ENCODE data around the gene SLC6A16. TPM values are rescaled to one million over a fixed set of nuclear protein-coding genes. Genes with fewer than 3 reads are reported as not detected.

Gene SLC6A16
- 0.08 TPM in 1 of 2 replicates, not detected in the other for total RNA-seq (ENCODE audit: low replicate concordance)

GRCh38 chr19:49324801-49325576 is at the start of gene SLC6A16:
Gene SLC6A16, minus strand, starts transcription at chr19:49325191. Its CDS starts 13,844 bp downstream, at chr19:49311347.

GRCh38 chr19:49363268-49364082 is 38.5 kb upstream of the SLC6A16 start, which contains the start of gene DKKL1:
Gene DKKL1, plus strand, starts transcription at chr19:49363877. Its CDS starts 122 bp downstream, at chr19:49363999.

GRCh38 chr19:49362048-49362928 is 37.3 kb upstream of the SLC6A16 start, which contains the start of gene TEAD2:
Gene TEAD2, minus strand, starts transcription at chr19:49362416. Its CDS starts 2,341 bp downstream, at chr19:49360075.

GRCh38 chr19:49335071-49335783 is 10.2 kb upstream of the SLC6A16 start, which contains the start of gene CD37:
Gene CD37, plus strand, starts transcription at chr19:49335406. Its CDS starts 135 bp downstream, at chr19:49335541.

Other genes starting within 250 kb of the SLC6A16 start
- 119 and 188 TPM in 2 replicates for gene SNRNP70, start 239.7 kb downstream of the SLC6A16 start, total RNA-seq (ENCODE audit: low replicate concordance)
- gene LIN7B, start 210.8 kb downstream of the SLC6A16 start, total RNA-seq (ENCODE audit: low replicate concordance): 6.2 and 16.4 TPM in 2 replicates
- 0.70 and 1.4 TPM in 2 replicates for gene C19orf73, start 206.0 kb downstream of the SLC6A16 start, total RNA-seq (ENCODE audit: low replicate concordance)
- 1.3 and 2.1 TPM in 2 replicates for gene PPFIA3, start 205.6 kb downstream of the SLC6A16 start, total RNA-seq (ENCODE audit: low replicate concordance)
- 0.12 and 0.30 TPM in 2 replicates for gene HRC, start 169.8 kb downstream of the SLC6A16 start, total RNA-seq (ENCODE audit: low replicate concordance)
- 7.5 and 10.6 TPM in 2 replicates for gene TRPM4, start 167.4 kb downstream of the SLC6A16 start, total RNA-seq (ENCODE audit: low replicate concordance)
- gene CD37, start 10.2 kb upstream of the SLC6A16 start, total RNA-seq (ENCODE audit: low replicate concordance): not detected in 2 replicates
- 6.4 and 31.6 TPM in 2 replicates for gene TEAD2, start 37.2 kb upstream of the SLC6A16 start, total RNA-seq (ENCODE audit: low replicate concordance)
- gene DKKL1, start 38.7 kb upstream of the SLC6A16 start, total RNA-seq (ENCODE audit: low replicate concordance): 0.23 TPM in 1 of 2 replicates, not detected in the other
- gene KASH5, start 63.1 kb upstream of the SLC6A16 start, total RNA-seq (ENCODE audit: low replicate concordance): not detected in 2 replicates
- gene PTH2, start 98.2 kb upstream of the SLC6A16 start, total RNA-seq (ENCODE audit: low replicate concordance): not detected in 2 replicates
- not detected in 2 replicates for gene GFY, start 100.2 kb upstream of the SLC6A16 start, total RNA-seq (ENCODE audit: low replicate concordance)
- 0.08 and 0.12 TPM in 2 replicates for gene SLC17A7, start 116.3 kb upstream of the SLC6A16 start, total RNA-seq (ENCODE audit: low replicate concordance)
- gene PIH1D1, start 126.6 kb upstream of the SLC6A16 start, total RNA-seq (ENCODE audit: low replicate concordance): 115 and 116 TPM in 2 replicates
- 19.8 and 32.2 TPM in 2 replicates for gene ALDH16A1, start 128.0 kb upstream of the SLC6A16 start, total RNA-seq (ENCODE audit: low replicate concordance)
- gene FLT3LG, start 149.0 kb upstream of the SLC6A16 start, total RNA-seq (ENCODE audit: low replicate concordance): 1.9 and 3.0 TPM in 2 replicates
- 2,421 and 3,942 TPM in 2 replicates for gene RPL13A, start 162.4 kb upstream of the SLC6A16 start, total RNA-seq (ENCODE audit: low replicate concordance)
- 3,953 and 4,004 TPM in 2 replicates for gene RPS11, start 171.2 kb upstream of the SLC6A16 start, total RNA-seq (ENCODE audit: low replicate concordance)
- 42.0 and 49.7 TPM in 2 replicates for gene FCGRT, start 187.5 kb upstream of the SLC6A16 start, total RNA-seq (ENCODE audit: low replicate concordance)
- 288 and 330 TPM in 2 replicates for gene RCN3, start 202.8 kb upstream of the SLC6A16 start, total RNA-seq (ENCODE audit: low replicate concordance)

Data from smooth muscle cell of the coronary artery (primary cell).